GM19468 (cell line): Measurements from ENCODE around the gene PDXDC1.
A peak's percentile ranks its signal among the peaks of the same experiment; 100 is the strongest.
"Not testable (repeated sequence)": the region's sequence is repeated elsewhere in the genome, so short reads cannot be mapped to it uniquely, and the experiment has no call there.

Experiments used
- ATAC-seq: cut with Tn5 transposase; IDR thresholded peaks from one replicate; pipeline ENCODE4 v1.9.1; 2021; ENCODE audit warnings: mild to moderate bottlenecking, moderate library complexity, moderate number of reproducible peaks; ENCODE audit not compliant: unreplicated experiment; ENCODE audit errors: extremely low read depth

PDXDC1 gene

DNA sequence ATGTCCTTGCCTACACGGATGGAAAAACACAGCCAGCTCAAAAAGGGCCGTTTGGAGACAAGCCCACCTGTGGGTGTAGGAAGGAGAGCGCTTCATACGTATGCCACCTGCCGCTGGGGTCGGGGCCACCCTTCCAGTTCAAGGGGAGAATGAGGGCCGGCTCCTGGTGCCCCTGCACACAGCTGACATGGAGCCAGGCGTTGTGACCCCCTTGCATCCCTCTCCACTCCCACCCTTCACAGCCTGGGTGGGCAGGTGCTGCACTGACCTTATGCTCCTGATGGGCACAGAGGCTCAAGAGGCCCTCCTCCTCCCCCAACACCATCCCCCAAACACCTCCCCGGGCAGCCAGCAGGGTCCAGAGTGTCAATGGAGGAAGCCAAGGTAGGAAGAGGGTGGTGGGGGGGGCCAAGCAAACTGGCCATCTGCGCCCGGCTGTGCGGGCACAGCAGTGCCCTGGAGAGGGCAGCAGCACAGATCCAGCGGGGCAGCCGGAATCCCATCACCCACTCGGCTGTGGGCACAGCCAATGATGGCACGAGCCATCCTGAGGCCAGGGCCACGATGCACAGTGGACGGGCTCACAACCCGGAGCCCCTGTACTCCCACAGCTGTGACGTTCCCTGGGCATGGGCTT lies 170.1 kb downstream of the PDXDC1 start:
- not testable (repeated sequence) for ATAC-seq

DNA sequence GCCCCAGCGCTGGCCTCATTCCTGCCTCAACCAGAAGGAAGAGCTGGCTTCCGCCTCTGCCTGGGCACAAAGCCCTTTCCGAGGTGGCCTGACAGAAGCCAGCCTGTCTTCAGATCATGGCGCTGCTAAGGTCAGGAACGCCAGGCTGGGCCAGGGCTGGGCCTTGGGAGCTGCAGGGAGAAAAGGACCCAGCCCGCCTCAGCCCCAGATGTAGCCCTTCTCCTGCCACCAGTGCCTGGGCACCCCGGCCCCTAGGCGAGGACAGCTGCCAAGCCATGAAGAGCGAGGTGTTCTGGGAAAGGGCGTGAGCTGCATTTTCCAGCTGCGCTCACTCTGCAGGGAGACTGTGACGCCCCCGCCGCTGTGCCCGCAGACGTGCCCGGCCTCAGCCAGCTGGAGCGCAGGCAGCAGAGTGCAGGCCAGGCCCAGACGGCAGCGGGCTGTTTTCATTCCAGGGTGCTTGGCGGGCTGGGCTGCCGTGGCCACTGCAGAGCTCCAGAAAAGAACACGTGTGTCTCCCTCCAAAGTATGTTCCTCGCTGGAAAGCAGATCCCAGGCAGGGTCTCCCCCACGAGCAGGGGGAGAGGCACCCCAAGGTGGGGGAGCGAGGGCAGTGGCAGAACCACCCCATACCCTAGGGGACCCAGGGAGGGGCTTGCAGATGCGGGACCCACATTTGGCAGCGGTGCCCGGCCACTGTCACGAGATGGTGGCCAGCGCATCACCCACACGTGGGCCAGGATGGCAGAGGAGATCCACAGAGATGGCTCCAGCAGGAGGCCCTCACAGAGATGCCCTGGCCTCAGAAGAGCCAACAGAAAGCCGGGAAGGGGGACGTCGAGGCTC lies 170.8 kb downstream of the PDXDC1 start:
- not testable (repeated sequence) for ATAC-seq

GRCh38 chr16:15146264-15146662 lies 171.4 kb downstream of the PDXDC1 start:
- ATAC-seq, result not testable (repeated sequence)

DNA sequence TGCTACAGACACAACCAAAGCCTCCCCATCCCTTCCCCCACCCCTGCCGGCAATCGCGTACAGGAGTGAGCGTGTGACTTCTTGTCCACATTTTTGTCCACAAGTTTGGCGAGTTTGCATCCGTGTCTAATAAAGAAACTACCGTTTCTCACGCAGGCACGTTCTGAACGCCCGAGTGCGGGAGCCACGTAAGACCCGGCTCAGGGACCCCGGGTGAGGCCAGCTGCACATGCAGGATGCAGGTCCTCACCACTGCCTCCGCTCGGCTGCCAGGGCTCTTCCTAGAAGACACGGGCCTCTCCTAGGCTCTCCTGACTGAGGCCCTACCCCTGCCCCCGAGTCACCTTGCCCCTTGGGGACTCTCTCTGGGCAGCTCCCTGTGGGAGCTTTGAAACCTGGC lies 174.0 kb downstream of the PDXDC1 start:
- not testable (repeated sequence) for ATAC-seq

- ATAC-seq, result not testable (repeated sequence)
Observed at GRCh38 chr16:15149260-15149659, 174.4 kb downstream of the PDXDC1 start.

DNA sequence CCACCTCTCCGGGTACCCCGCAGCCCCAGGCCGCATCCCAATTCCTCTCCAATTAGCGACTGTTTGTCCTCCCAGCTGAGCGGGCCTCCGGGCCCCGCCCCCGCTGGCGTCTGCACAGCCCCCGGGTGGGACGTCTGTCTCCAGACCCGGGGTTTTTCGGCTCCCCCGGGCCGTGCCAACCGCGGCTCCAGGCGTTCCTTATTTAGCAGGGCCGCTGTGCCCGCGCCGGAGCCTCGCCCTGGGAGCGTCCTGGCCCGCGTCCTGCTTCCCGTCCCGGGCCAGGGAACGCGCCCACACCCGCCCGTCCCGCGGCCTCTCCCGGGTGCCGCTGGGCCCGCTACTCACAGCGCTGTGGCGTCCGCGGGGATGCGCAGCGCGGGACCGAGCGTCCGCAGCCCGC lies 179.2 kb downstream of the PDXDC1 start:
- ATAC-seq, result not testable (repeated sequence)

GRCh38 chr16:15154650-15155562 lies 180.1 kb downstream of the PDXDC1 start:
- ATAC-seq, result peak; percentile 74

DNA sequence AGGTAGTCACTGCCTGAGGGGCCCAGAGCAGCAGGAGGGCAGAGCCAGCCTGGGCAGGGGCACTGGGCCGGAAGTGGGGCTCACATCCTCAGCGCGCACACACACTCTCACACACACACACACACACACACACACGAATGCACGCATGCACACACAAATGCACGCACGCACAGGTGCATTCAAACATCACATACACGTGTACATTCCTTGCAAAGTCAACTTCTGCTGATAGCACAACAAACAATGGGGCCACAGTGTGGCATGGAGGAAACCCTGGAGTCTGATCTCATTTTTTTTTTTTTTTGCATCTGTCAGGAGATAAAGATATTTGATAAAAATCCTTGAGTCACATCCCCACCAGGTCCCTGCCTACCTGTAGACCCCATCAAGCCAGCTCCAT lies 182.8 kb downstream of the PDXDC1 start:
- not testable (repeated sequence) for ATAC-seq

DNA sequence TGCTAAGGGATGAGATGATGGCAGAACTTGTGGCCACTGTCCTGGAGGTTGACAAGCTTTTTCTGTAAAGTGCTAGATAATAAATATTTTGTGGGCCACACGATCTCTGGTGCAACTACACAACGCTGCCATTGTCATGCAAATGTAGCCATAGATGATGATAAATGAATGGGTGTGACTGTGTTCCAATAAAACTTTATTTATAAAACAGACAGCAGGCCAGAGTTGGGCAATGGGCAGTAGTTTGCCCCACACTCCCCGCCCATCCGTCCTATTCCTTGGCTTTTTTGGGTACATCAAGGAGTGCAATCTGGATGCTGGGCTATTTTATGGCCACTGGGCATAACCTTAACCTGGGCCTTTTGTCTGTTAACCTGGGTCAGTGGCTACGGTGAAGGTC lies 184.8 kb downstream of the PDXDC1 start:
- not testable (repeated sequence) for ATAC-seq

DNA sequence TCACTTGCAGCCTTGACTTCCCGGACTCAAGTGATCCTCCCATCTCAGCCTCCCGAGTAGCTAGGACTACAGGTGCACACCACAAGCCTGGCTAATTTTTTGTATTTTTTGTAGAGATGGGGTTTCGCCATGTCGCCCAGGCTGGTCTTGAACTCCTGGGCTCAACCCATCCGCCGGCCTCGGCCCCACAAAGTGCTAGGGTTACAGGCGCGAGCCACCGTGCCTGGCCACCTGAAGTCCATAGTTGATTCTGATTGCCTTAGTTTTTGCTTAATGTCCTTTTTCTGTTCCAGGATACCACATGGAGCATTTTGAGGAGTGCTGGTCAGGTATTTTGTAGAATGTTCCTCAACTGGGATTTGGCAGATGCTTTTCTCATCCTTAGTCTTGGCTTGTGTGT lies 185.7 kb downstream of the PDXDC1 start:
- ATAC-seq, result not testable (repeated sequence)

- not testable (repeated sequence) for ATAC-seq
Observed at GRCh38 chr16:15163055-15163454, 188.2 kb downstream of the PDXDC1 start.

DNA sequence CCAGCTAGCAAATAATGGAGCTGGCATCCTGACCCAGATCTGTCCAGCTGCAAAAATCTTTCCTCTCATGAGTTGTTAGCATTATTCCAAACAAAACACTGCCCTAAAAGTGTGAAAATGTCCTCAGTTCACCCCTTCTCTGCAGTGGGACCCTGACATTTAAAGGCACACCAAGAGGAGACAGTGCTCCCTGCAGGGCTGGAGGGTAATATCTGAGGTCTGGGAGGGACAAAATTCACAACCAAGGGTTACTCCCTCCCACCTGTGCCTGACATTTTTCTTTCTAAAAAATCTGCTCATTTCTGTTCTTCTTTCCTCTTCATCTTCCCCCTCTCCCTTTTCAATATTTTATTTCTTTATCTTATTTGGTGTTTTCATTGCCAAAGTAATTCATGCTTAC lies 191.4 kb downstream of the PDXDC1 start:
- not testable (repeated sequence) for ATAC-seq

DNA sequence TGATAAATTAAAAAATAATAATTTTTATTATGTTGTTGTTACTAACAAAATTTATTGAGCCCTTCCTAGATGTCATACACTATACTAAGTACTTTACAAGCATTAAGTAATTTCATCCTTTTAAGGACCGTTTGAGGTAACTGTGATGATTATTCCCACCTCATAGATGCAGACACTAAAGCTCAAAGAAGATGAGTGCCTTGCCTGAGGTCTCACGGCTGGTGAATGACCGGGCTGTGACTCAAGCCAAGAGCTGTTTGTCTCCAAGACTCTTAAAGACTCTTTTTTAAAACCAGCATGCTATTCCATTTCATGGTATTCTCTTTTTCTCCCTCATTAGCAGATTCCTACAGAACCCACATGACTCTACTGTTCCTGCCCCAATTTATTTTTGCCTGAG lies 193.5 kb downstream of the PDXDC1 start:
- not testable (repeated sequence) for ATAC-seq

- ATAC-seq, result not testable (repeated sequence)
Observed at GRCh38 chr16:15168953-15169652, 194.3 kb downstream of the PDXDC1 start.

- not testable (repeated sequence) for ATAC-seq
Observed at GRCh38 chr16:15179909-15180308, 205.1 kb downstream of the PDXDC1 start.

GRCh38 chr16:15180946-15181345 lies 206.1 kb downstream of the PDXDC1 start:
- ATAC-seq, result not testable (repeated sequence)

GRCh38 chr16:15184000-15184399 lies 209.2 kb downstream of the PDXDC1 start:
- ATAC-seq, result not testable (repeated sequence)
